HG02943 (cell line): ENCODE results near the gene IRF7.

Experiments used
- ATAC-seq: cut with Tn5 transposase; IDR thresholded peaks from one replicate; pipeline ENCODE4 v1.9.1; 2021; ENCODE audit warnings: mild to moderate bottlenecking, low read depth, moderate library complexity; ENCODE audit not compliant: unreplicated experiment

The IRF7 gene

GRCh38 chr11:641806-642370 is 26.1 kb upstream of the IRF7 start:
- no peak for ATAC-seq

- ATAC-seq = no peak
Observed at GRCh38 chr11:640021-640706, 24.4 kb upstream of the IRF7 start.

GRCh38 chr11:639332-639955 is 23.7 kb upstream of the IRF7 start:
- no peak for ATAC-seq

GRCh38 chr11:638631-639331 is 23.0 kb upstream of the IRF7 start:
- ATAC-seq = no peak

- ATAC-seq = no peak
Observed at GRCh38 chr11:637593-638521, 22.1 kb upstream of the IRF7 start.

- no peak for ATAC-seq
Observed at GRCh38 chr11:637333-637592, 21.5 kb upstream of the IRF7 start.

- ATAC-seq = no peak
Observed at GRCh38 chr11:636511-637332, 21.0 kb upstream of the IRF7 start, which contains the start of gene DRD4. DRD4 (plus strand) TSS chr11:637269; CDS start chr11:637305, 36 bp downstream.

GRCh38 chr11:635945-636510 is 20.3 kb upstream of the IRF7 start:
- ATAC-seq = no peak

- ATAC-seq = no peak
Observed at GRCh38 chr11:630871-631270, 15.1 kb upstream of the IRF7 start.

GRCh38 chr11:629237-629583 is 13.5 kb upstream of the IRF7 start:
- no peak for ATAC-seq

GRCh38 chr11:628056-628455 is 12.3 kb upstream of the IRF7 start:
- ATAC-seq = no peak

GRCh38 chr11:627308-627576 is 11.5 kb upstream of the IRF7 start:
- ATAC-seq = no peak

- ATAC-seq = no peak
Observed at GRCh38 chr11:626475-627307, 10.9 kb upstream of the IRF7 start, which contains the start of gene SCT. SCT (minus strand) TSS chr11:627181; CDS start chr11:627143, 38 bp downstream.

- ATAC-seq = no peak
Observed at GRCh38 chr11:625636-626268, 10.0 kb upstream of the IRF7 start.

GRCh38 chr11:624705-625635 is 9.2 kb upstream of the IRF7 start, which contains the start of gene CDHR5:
CDHR5 (minus strand) TSS chr11:624955; CDS start chr11:624902, 53 bp downstream.
- no peak for ATAC-seq

- no peak for ATAC-seq
Observed at GRCh38 chr11:623999-624704, 8.4 kb upstream of the IRF7 start.
